OCI-M1 (cell line): ENCODE data around the gene HTR1D.

Source experiments
- DNase-seq: peaks from one replicate; lab custom pipeline; 2025; lab: John Stamatoyannopoulos, UW

The HTR1D gene

DNA sequence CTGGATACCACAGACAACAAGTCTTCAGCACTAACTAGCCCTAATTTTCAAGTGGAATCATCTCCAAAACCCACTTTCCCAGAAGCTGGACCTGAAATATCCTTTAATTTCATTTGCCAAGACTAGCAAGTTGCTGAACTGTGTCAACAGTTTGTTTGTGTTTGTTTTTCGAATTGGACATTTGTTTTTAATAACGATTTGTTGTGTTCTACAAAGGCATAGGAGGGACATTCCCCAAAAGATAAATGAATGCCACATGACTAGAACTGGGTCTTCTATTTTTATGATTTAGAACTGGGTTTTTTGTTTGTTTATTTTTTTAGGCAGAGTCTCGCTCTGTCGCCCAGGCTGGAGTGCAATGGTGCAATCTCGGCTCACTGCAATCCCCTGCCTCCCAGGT is 66.6 kb downstream of the HTR1D start:
- DNase-seq, result no peak

- DNase-seq, result no peak
Observed at GRCh38 chr1:23150125-23150524, 67.2 kb downstream of the HTR1D start.

GRCh38 chr1:23149114-23149513 is 68.2 kb downstream of the HTR1D start:
- no peak for DNase-seq

GRCh38 chr1:23148084-23148483 is 69.2 kb downstream of the HTR1D start:
- no peak for DNase-seq
